Effector CD8-positive, alpha-beta T cell (primary cell): ENCODE results near the gene BST2.

Experiments used
- DNase-seq: peaks from one replicate; lab custom pipeline; 2025; lab: John Stamatoyannopoulos, UW

BST2 gene

GRCh38 chr19:17419621-17420474 is 14.4 kb upstream of the BST2 start, which contains the start of gene MVB12A:
Gene MVB12A (plus strand): TSS chr19:17420047. CDS start chr19:17420136, 89 bp downstream.
- peak; percentile 92 for DNase-seq

- DNase-seq = no peak
These were observed 13.8 kb upstream of the BST2 start for GRCh38 chr19:17419154-17419620.

GRCh38 chr19:17418710-17419109 is 13.3 kb upstream of the BST2 start:
- DNase-seq = no peak

GRCh38 chr19:17415121-17415520 is 9.7 kb upstream of the BST2 start:
- DNase-seq = no peak

GRCh38 chr19:17414097-17414496 is 8.7 kb upstream of the BST2 start:
- no peak for DNase-seq

- DNase-seq = no peak
These were observed 6.4 kb upstream of the BST2 start for GRCh38 chr19:17411801-17412200.

GRCh38 chr19:17409990-17410389 is 4.6 kb upstream of the BST2 start:
- no peak for DNase-seq

GRCh38 chr19:17406887-17407196 is 1.4 kb upstream of the BST2 start:
- no peak for DNase-seq

GRCh38 chr19:17406046-17406886 is 836 bp upstream of the BST2 start:
- no peak for DNase-seq

GRCh38 chr19:17404621-17405249 is 695 bp downstream of the BST2 start:
- no peak for DNase-seq

- no peak for DNase-seq
These were observed 1.4 kb downstream of the BST2 start for GRCh38 chr19:17404015-17404414.

GRCh38 chr19:17402982-17403855 is 2.2 kb downstream of the BST2 start:
- peak; percentile 48 for DNase-seq

- DNase-seq = no peak
These were observed 3.8 kb downstream of the BST2 start for GRCh38 chr19:17401628-17402027.

GRCh38 chr19:17398902-17399527 is 6.4 kb downstream of the BST2 start:
- no peak for DNase-seq

GRCh38 chr19:17394891-17395415 is 10.5 kb downstream of the BST2 start:
- no peak for DNase-seq

GRCh38 chr19:17393914-17394313 is 11.5 kb downstream of the BST2 start, which contains the start of gene CCDC194:
Gene CCDC194 (minus strand): TSS chr19:17394196. CDS start chr19:17394158, 38 bp downstream.
- no peak for DNase-seq

- no peak for DNase-seq
These were observed 12.4 kb downstream of the BST2 start for GRCh38 chr19:17393002-17393401.

- no peak for DNase-seq
These were observed 13.9 kb downstream of the BST2 start for GRCh38 chr19:17391371-17392151.

GRCh38 chr19:17390665-17391370 is 14.6 kb downstream of the BST2 start:
- DNase-seq = peak; percentile 81
